ENCODE measurements around the gene SDE2.

DNA sequence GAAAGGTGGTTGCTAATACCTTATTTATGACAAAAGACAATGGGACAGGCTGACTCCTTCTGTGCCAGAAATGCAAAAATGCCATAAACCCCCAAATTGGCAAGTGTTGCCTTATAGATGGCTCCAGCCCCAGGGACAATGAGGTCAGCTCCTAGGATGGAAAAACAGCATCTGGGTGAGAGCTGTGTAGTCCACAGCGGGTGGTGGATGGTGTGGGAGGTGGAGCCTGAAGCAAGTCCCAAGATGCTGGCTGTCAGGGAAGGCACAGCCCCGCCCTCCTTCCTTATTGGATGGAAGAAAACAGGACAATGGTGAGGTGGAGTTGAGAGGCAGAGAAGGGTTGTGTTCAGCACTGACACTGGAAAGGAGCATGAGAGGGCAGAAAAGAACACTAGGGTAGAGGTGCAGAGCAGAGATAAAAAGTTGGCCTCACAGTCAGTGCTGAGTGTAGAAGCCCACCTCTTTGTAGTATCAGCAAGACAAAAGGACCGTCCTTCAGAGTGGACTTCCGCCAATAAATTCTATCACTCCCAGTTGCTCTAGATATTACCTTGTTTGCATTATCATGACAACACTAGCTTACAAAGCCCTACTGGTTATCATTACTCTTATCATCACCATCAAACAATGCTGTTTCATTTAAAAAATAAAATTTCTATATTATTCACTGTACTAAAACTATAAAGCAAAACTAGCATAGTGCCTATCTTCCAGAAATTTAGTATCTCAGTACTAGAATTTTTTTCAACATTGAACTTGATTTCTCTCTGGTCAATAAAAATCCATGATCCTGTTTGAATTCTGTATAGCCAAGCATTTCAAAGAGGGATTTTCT is 3.7 kb upstream of the SDE2 start:
- TF ChIP-seq, protein P1, sequence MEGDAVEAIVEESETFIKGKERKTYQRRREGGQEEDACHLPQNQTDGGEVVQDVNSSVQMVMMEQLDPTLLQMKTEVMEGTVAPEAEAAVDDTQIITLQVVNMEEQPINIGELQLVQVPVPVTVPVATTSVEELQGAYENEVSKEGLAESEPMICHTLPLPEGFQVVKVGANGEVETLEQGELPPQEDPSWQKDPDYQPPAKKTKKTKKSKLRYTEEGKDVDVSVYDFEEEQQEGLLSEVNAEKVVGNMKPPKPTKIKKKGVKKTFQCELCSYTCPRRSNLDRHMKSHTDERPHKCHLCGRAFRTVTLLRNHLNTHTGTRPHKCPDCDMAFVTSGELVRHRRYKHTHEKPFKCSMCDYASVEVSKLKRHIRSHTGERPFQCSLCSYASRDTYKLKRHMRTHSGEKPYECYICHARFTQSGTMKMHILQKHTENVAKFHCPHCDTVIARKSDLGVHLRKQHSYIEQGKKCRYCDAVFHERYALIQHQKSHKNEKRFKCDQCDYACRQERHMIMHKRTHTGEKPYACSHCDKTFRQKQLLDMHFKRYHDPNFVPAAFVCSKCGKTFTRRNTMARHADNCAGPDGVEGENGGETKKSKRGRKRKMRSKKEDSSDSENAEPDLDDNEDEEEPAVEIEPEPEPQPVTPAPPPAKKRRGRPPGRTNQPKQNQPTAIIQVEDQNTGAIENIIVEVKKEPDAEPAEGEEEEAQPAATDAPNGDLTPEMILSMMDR (conservative IDR thresholded peaks at IDR 0.05 in 1 of 2, IDR thresholded peaks at IDR 0.05 in 1 of 2; ENCODE audit: extremely low read depth in 1 of 2, insufficient read depth in 1 of 2, low read depth in 1 of 2, low read length in 2 of 2) = no peak
- no peak for TF ChIP-seq EZH2 (IDR thresholded peaks at IDR 0.05; ENCODE audit: borderline replicate concordance, low read length)

Measured in mammary epithelial cell (primary cell).